Neutrophil (primary cell): ENCODE data around the gene ZNF214.

Experiments
- H3K27ac ChIP-seq: fragments of 200-600 bp; sonication (generic); 2 replicates; pipeline ENCODE4 v1.5.1; 2016; ENCODE audit warnings: mild to moderate bottlenecking, moderate library complexity
- H3K27me3 ChIP-seq: fragments of 200-600 bp; sonication (generic); 2 replicates; pipeline ENCODE4 v1.6.0; 2016; ENCODE audit warnings: mild to moderate bottlenecking
- H3K36me3 ChIP-seq: fragments of 200-600 bp; sonication (generic); 2 replicates; pipeline ENCODE4 v1.5.1; 2017
- H3K4me1 ChIP-seq, 2 experiments: fragments of 200-600 bp in 1 of 2; sonication (generic) in 1 of 2; 1 replicate in 1 of 2; 2 replicates in 1 of 2; pipeline versions ENCODE4 v1.5.1 to v1.6.1; 2013 to 2016; ENCODE audit warnings: low read depth in 1 of 2, low read length in 1 of 2, mild to moderate bottlenecking in 1 of 2, moderate library complexity in 1 of 2; ENCODE audit not compliant: control insufficient read depth in 1 of 2, insufficient read depth in 1 of 2
- H3K4me3 ChIP-seq, 2 experiments: fragments of 200-600 bp in 1 of 2; sonication (generic) in 1 of 2; 1 replicate in 1 of 2; 2 replicates in 1 of 2; pipeline ENCODE4 v1.5.1; 2013 to 2016; ENCODE audit warnings: low read depth in 1 of 2, low read length in 1 of 2, mild to moderate bottlenecking in 1 of 2, moderate library complexity in 1 of 2
- H3K9me3 ChIP-seq: fragments of 200-600 bp; sonication (generic); 2 replicates; pipeline ENCODE4 v1.5.1; 2016
- TF ChIP-seq, protein P1 (sequence below): fragments of 200-600 bp; sonication (generic); IDR thresholded peaks from 2 replicates; pipeline ENCODE4 v1.5.1; 2016; ENCODE audit warnings: antibody characterized with exemption

ZNF214 gene

GRCh38 chr11:7050191-7050590 lies 30.0 kb upstream of the ZNF214 start:
- Histone ChIP-seq H3K4me1 (no peaks in the 10 kb centered on the region), H3K9me3 (no peaks in the 10 kb centered on the region), H3K4me3 (no peak overlapping the region), H3K27me3 (no peaks in the 10 kb centered on the region), H3K27ac (no peak overlapping the region), H3K36me3 (no peaks in the 10 kb centered on the region)
- TF ChIP-seq, protein P1, sequence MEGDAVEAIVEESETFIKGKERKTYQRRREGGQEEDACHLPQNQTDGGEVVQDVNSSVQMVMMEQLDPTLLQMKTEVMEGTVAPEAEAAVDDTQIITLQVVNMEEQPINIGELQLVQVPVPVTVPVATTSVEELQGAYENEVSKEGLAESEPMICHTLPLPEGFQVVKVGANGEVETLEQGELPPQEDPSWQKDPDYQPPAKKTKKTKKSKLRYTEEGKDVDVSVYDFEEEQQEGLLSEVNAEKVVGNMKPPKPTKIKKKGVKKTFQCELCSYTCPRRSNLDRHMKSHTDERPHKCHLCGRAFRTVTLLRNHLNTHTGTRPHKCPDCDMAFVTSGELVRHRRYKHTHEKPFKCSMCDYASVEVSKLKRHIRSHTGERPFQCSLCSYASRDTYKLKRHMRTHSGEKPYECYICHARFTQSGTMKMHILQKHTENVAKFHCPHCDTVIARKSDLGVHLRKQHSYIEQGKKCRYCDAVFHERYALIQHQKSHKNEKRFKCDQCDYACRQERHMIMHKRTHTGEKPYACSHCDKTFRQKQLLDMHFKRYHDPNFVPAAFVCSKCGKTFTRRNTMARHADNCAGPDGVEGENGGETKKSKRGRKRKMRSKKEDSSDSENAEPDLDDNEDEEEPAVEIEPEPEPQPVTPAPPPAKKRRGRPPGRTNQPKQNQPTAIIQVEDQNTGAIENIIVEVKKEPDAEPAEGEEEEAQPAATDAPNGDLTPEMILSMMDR: no peak

GRCh38 chr11:7046474-7047175 lies 26.5 kb upstream of the ZNF214 start:
- no peak overlapping the region for H3K27ac ChIP-seq

GRCh38 chr11:7034019-7034418 lies 13.9 kb upstream of the ZNF214 start:
- no peaks in the 10 kb centered on the region for H3K36me3 ChIP-seq
- TF ChIP-seq, protein P1: no peak
- no peak overlapping the region for H3K4me3 ChIP-seq

More at GRCh38 chr11:7046474-7047175, 26.5 kb upstream of the ZNF214 start:
- Histone ChIP-seq H3K4me1 (no peaks in the 10 kb centered on the region), H3K4me3 (no peak overlapping the region), H3K27me3 (no peaks in the 10 kb centered on the region), H3K9me3 (no peaks in the 10 kb centered on the region), H3K36me3 (no peaks in the 10 kb centered on the region)
- TF ChIP-seq, protein P1: no peak

DNA sequence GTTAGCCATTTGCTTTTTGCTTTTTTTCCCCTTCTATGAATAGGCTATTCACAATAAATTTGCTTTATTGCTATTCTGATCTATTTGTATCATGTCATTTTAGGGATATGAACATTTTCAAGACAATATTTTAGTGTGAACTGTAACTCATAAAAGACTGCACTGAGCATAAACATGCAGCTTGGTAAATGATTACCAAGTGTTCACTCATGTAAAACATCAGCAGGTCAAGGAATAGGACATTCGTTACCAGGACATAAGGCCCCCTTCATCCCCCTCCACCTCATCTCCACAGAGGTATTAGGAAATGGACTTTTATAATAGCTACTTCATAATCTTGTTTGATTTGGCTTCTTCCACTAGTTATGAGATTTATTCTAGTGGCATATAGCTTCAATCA lies 12.5 kb upstream of the ZNF214 start:
- no peak overlapping the region for H3K27ac ChIP-seq
- TF ChIP-seq, protein P1: no peak

More at GRCh38 chr11:7034019-7034418, 13.9 kb upstream of the ZNF214 start:
- Histone ChIP-seq H3K4me1 (no peaks in the 10 kb centered on the region), H3K27me3 (no peaks in the 10 kb centered on the region), H3K9me3 (no peaks in the 10 kb centered on the region), H3K27ac (no peak overlapping the region)

GRCh38 chr11:7031471-7031871 lies 11.3 kb upstream of the ZNF214 start:
- no peaks in the 10 kb centered on the region for H3K9me3 ChIP-seq
- no peak overlapping the region for H3K27ac ChIP-seq
- H3K4me1 ChIP-seq: no peaks in the 10 kb centered on the region
- H3K36me3 ChIP-seq: no peaks in the 10 kb centered on the region
- no peak overlapping the region for H3K4me3 ChIP-seq
- TF ChIP-seq, protein P1: no peak
- no peaks in the 10 kb centered on the region for H3K27me3 ChIP-seq

More for the DNA sequence above, 12.5 kb upstream of the ZNF214 start:
- Histone ChIP-seq H3K4me1 (no peaks in the 10 kb centered on the region), H3K36me3 (no peaks in the 10 kb centered on the region), H3K9me3 (no peaks in the 10 kb centered on the region), H3K27me3 (no peaks in the 10 kb centered on the region), H3K4me3 (no peak overlapping the region)
